ENCODE data around the gene NEDD9.
A peak's percentile ranks its signal among the peaks of the same experiment; 100 is the strongest.

The NEDD9 gene

DNA sequence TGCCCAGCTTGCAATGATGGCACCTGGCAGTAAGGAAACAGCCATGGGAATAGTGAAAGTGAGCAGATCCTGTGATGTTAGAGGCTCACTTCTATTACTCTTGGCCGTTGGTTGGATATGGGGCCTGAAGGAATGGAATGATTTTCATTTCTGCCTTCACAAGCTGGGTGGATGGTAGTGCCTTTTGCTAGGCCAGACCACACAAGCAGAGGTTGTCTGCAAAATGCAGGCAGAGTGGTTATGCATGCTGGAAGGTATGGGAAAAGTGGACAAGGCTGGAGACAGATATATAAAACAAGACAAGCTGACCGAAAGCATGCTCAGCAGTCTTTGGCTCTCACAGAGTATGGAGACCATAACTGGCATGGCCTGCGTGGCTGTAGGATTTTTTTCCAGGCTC, 70.2 kb downstream of the NEDD9 start:
- no peaks in the 10 kb centered on the region for H3K9me3 Mint-ChIP-seq
- H3K4me1 Mint-ChIP-seq = no peaks in the 10 kb centered on the region
- no peaks in the 10 kb centered on the region for H3K27me3 Mint-ChIP-seq
- H3K4me3 Mint-ChIP-seq = no peak overlapping the region
- DNase-seq (ENCODE audit: low spot score in 2 of 2) (no peak), ATAC-seq (ENCODE audit: low read depth) (no peak)
- H3K27ac Mint-ChIP-seq = no peak overlapping the region
- H3K36me3 Mint-ChIP-seq = no peaks in the 10 kb centered on the region

DNA sequence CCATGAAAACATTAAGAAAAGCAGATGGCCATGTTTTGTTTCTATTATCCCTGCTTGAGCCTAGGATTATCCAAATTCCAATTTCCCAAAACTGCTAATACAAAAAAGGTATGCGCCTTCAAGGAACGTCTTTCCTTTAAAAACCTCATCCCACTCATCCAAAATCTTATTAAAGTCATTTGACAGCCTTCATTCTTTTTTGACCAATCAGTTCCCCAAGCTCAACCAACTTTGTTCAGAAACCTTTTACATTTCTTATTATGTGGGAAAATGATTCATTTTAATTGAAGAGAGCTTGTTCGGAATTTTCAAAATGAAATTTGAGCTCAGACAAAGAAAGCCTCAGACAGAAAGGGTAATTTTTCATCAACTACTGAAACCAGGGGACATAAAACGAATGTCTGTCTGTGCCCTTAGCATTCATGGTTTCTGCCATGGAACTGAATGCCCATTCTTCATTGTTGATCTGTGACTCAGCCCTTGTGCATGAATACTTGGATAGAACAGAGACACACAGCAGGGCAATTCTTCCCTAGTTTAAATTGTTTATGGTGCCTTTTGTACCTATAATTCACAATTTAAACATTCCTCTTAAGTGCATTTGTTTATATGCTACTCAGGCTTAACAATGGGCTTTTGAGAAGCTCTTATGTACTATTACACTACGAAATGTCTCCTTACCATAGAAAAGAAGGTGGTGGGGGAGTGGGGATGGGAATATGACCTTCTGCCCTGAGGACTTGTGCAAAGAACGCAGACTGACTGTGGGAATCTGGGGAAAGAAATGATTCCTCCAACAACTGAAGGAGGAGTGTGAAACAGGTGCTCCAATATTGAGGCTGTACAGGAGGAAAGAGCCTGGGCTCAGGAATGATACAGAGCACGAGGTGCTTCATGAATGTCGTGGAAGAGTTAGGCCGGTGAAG, 71.2 kb downstream of the NEDD9 start:
- Mint-ChIP-seq H3K4me3 (no peak overlapping the region), H3K4me1 (no peaks in the 10 kb centered on the region), H3K27ac (no peak overlapping the region), H3K9me3 (no peaks in the 10 kb centered on the region), H3K36me3 (no peaks in the 10 kb centered on the region), H3K27me3 (no peaks in the 10 kb centered on the region)
- no peak for DNase-seq (ENCODE audit: low spot score in 2 of 2)
- no peak for ATAC-seq (ENCODE audit: low read depth)

DNA sequence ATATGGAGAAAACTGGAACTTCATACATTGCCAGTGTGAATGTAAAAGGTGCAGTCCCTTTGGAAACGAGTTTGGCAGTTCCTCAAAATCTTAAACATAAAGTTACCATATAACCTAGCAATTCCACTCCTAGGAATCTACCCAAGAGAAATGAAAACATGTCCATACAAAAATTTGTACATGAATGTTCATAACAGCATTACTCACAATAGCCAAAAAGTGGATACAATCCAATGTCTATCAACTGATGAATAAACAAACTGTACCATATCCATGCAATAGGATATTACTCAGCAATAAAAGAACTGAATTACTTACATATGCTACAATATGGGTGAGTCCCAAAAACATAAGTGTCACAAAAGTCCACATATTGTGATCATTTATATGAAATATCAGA, 72.3 kb downstream of the NEDD9 start:
- Mint-ChIP-seq H3K27ac (no peak overlapping the region), H3K36me3 (no peaks in the 10 kb centered on the region), H3K4me1 (no peaks in the 10 kb centered on the region), H3K27me3 (no peaks in the 10 kb centered on the region), H3K4me3 (no peak overlapping the region), H3K9me3 (no peaks in the 10 kb centered on the region)
- DNase-seq (ENCODE audit: low spot score in 2 of 2) (no peak), ATAC-seq (ENCODE audit: low read depth) (no peak)

DNA sequence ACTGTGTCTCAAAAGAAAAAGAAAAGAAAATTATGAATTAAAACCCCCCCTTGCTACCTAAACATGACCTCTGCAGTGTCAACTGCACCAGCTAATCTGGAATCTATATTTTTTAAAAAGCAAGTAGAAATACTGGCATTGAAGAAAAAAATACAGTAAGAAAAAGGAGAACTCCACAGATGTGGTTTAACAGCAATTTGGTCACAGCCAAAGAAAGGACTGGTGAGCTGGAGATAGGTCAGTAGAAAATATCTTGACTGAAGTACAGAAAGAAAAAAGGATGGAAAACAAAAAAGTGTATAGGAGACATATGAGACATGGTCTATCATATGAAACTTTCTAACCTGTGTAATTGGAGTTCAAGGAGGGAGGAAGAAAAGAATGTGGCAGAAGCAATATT, 76.9 kb downstream of the NEDD9 start:
- Mint-ChIP-seq H3K27ac (no peak overlapping the region), H3K4me3 (no peak overlapping the region), H3K9me3 (no peaks in the 10 kb centered on the region)

DNA sequence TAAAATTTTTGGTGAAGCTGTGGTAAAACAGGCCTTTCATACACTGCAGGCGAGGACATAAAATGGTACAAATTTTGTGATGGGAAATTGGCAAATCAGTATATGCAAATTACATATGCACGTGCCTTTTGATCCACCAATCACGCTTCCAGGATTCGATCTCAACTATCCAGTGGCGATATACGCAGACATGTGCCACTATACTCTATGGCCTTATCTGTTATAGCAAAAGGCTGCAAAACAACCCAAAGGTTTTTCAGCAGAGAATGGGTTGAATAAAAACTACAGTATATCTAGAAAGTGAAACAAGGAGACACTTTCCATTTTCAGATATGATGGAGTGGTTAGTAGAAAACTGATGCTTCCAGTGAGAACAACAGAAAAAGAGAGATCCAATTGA, 79.0 kb downstream of the NEDD9 start:
- H3K27me3 Mint-ChIP-seq = peaks cover 2% of the 10 kb centered on the region
- H3K4me3 Mint-ChIP-seq = peak overlapping the region; percentile 89
- peaks cover 9% of the 10 kb centered on the region for H3K4me1 Mint-ChIP-seq
- peaks cover 2% of the 10 kb centered on the region for H3K36me3 Mint-ChIP-seq
- no peaks in the 10 kb centered on the region for H3K9me3 Mint-ChIP-seq
- peak overlapping the region; percentile 17 for H3K27ac Mint-ChIP-seq
- DNase-seq (ENCODE audit: low spot score in 2 of 2) (no peak), ATAC-seq (ENCODE audit: low read depth) (no peak)

More for the DNA sequence above, 76.9 kb downstream of the NEDD9 start:
- Mint-ChIP-seq H3K4me1 (peaks cover 9% of the 10 kb centered on the region), H3K36me3 (peaks cover 2% of the 10 kb centered on the region), H3K27me3 (peaks cover 2% of the 10 kb centered on the region)
- ATAC-seq (ENCODE audit: low read depth) (no peak), DNase-seq (ENCODE audit: low spot score in 2 of 2) (no peak)

DNA sequence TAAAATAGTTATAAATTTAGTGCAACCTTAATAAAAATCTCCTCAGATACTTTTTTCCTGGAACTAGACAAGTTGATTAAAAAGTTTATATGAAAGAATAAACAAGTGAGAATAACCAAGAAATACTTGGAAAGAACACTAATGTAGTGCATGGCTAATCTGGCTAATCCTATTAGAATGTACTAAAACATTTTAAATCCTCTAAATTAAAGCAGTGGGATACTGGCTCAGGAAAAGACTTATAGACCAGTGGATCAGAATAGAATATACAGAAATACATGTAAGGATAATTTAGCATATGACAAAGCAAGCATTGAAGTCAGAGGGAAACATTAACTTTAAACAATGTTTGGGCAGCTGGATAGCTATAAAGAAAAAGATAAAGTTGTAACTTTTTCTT, 79.9 kb downstream of the NEDD9 start:
- no peak overlapping the region for H3K4me3 Mint-ChIP-seq
- peaks cover 2% of the 10 kb centered on the region for H3K27me3 Mint-ChIP-seq
- peaks cover 9% of the 10 kb centered on the region for H3K4me1 Mint-ChIP-seq
- no peak for ATAC-seq (ENCODE audit: low read depth)
- H3K9me3 Mint-ChIP-seq = no peaks in the 10 kb centered on the region
- DNase-seq (ENCODE audit: low spot score in 2 of 2) = no peak
- no peak overlapping the region for H3K27ac Mint-ChIP-seq
- peaks cover 2% of the 10 kb centered on the region for H3K36me3 Mint-ChIP-seq

DNA sequence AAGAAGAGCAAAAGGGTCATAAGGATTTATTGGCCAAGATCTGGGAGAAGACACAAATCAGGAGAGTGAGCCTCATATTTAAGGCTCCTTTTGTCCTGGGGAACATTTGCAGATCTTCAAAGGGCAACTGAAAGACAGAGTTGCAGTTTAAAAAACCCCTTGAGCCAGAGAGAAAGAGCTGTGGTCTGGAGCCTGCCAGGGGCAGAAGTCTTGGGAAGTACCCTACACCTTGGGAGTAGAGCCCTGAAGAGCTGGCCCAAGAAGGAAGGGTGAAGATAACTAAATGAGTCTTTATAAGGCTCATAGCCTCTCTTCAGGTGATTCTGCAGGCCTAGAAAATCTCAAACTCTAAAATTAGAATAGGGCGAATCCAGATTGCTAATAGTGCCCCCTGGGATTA, 81.0 kb downstream of the NEDD9 start:
- Mint-ChIP-seq H3K27me3 (peaks cover 2% of the 10 kb centered on the region), H3K4me3 (no peak overlapping the region), H3K36me3 (peaks cover 2% of the 10 kb centered on the region), H3K9me3 (no peaks in the 10 kb centered on the region), H3K4me1 (peaks cover 9% of the 10 kb centered on the region), H3K27ac (no peak overlapping the region)
- no peak for ATAC-seq (ENCODE audit: low read depth)
- no peak for DNase-seq (ENCODE audit: low spot score in 2 of 2)

DNA sequence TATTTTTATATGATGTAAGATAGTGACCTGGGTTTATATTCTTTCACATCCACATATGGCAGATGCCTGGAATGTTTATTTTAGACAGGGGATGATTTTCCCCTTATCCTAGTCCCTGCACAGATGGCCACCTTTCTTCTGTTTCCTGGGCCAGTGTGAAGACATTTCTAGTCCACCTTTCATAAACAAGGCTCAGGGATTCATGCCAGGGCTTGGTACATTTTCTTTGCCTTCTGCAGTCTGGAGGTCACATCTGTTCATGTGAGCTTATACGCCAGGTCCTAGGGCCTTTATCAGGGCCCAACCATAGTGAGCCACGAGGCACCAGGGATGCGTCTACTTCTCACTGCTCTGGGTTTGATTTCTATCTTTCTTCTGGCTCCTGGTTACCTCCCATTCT, 82.9 kb downstream of the NEDD9 start:
- H3K4me1 Mint-ChIP-seq = peaks cover 9% of the 10 kb centered on the region
- no peak overlapping the region for H3K27ac Mint-ChIP-seq
- H3K9me3 Mint-ChIP-seq = no peaks in the 10 kb centered on the region
- peaks cover 2% of the 10 kb centered on the region for H3K27me3 Mint-ChIP-seq
- ATAC-seq (ENCODE audit: low read depth) = no peak
- H3K36me3 Mint-ChIP-seq = peaks cover 2% of the 10 kb centered on the region
- no peak overlapping the region for H3K4me3 Mint-ChIP-seq
- DNase-seq (ENCODE audit: low spot score in 2 of 2) = no peak

DNA sequence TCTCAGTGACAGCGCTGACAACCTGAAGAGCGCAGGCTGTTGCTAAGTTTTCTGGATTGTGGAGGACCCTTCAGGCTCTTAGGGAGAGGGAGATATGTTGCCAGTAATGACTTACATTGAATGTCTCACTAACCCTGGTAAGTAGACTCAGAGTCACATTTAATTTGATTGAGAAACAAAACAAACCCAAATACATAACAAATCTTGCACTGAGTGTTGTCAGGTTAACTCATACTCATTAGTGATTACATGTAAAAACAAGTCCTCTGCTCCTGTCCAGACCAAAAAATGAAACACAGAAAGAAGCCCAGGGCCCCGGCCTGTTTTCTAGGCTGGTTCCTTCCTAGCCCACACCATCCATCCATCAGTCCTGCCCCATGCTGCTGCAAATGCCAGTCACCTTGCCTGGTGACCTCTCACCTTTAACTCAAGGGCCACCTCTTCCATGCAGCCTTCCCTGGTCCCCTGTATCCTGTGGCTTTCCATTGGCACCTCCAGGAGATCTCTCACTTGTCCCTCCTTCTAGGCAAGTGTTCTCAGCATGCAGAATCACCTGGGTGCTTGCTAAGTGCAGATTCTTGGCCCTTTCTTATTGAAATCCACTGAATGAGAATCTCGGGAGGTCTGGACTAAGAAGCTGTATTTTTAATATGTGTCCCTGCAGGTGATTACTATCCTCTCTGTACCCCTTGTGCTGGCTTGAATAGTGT, 86.2 kb downstream of the NEDD9 start:
- H3K36me3 Mint-ChIP-seq = no peaks in the 10 kb centered on the region
- H3K4me3 Mint-ChIP-seq = no peak overlapping the region
- ATAC-seq (ENCODE audit: low read depth) = no peak
- H3K27me3 Mint-ChIP-seq = no peaks in the 10 kb centered on the region
- H3K27ac Mint-ChIP-seq = peak overlapping the region; percentile 2
- H3K9me3 Mint-ChIP-seq = no peaks in the 10 kb centered on the region
- H3K4me1 Mint-ChIP-seq = peaks cover 5% of the 10 kb centered on the region
- no peak for DNase-seq (ENCODE audit: low spot score in 2 of 2)

DNA sequence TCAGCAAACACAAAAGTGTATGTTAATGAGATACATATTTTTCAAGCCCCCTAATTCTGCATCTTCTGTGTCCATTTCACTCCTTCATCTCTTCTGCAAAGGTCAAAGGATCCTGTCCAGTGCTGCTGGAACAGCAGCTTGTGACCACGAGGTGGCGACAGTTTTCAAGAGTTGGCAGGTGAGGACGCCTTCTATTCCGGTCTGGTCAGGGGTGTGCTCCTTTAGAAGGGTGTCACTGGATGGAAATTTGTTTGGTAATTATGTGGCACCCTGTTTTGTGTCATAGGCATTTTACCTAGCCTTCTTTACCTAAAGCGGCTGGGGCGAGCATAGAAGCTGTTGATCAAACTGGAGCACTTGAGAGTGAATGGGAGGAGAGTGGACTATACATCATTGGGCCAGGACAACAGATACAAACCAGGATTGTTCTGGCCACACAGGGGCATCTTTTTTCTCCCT, 88.0 kb downstream of the NEDD9 start:
- Mint-ChIP-seq H3K36me3 (no peaks in the 10 kb centered on the region), H3K27ac (no peak overlapping the region), H3K4me3 (no peak overlapping the region), H3K4me1 (peaks cover 9% of the 10 kb centered on the region), H3K9me3 (no peaks in the 10 kb centered on the region), H3K27me3 (no peaks in the 10 kb centered on the region)
- peak; percentile 64 to 66 for DNase-seq (ENCODE audit: low spot score in 2 of 2)
- peak; percentile 83 for ATAC-seq (ENCODE audit: low read depth)

DNA sequence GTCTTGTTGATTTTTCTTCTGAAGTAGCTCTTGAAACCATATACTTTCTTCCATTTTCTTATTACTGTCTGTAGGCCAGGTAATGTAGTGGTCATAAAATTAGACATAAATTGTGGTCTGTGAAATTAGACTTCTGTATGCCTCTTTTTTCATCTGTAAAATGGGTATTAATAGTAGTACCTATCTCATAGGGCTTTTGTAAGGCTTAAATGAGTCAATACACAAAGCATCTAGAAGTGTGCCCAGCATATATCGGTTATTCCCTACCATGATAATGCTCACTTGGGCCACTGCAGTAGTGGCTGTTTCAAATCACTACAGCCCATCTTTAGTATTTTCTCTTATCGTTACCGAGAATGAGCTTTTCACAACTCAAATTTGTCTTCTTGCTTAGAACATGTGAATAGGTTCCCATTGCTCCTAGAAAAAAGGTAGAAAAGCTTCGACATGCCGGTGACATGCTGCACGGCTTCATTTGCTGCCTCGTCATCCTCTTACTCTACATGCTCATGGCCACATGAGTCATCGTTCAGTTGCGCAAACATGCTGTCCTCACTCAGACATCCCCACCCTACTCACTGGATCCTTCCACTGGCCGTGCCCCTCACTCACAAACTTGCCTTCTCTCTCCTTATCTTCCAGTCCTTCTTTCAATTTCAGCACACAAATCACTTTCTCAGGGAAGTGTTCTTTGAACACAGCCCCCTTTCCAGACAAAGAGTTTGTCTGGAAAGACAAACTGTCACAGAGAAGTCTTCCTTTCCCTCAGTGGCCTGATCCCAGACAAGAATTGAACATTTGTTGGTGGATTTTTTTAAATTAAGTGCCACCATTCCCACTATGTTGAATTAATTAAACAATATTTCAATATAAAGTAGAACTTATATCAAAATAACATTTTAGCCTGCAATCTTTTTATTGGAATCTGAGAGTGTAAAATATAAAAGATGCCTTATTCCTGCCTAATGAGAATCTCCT, 88.8 kb downstream of the NEDD9 start:
- Mint-ChIP-seq H3K4me3 (no peak overlapping the region), H3K4me1 (peaks cover 13% of the 10 kb centered on the region), H3K27me3 (no peaks in the 10 kb centered on the region), H3K27ac (no peak overlapping the region), H3K9me3 (no peaks in the 10 kb centered on the region), H3K36me3 (no peaks in the 10 kb centered on the region)
- DNase-seq (ENCODE audit: low spot score in 2 of 2) (no peak), ATAC-seq (ENCODE audit: low read depth) (no peak)

DNA sequence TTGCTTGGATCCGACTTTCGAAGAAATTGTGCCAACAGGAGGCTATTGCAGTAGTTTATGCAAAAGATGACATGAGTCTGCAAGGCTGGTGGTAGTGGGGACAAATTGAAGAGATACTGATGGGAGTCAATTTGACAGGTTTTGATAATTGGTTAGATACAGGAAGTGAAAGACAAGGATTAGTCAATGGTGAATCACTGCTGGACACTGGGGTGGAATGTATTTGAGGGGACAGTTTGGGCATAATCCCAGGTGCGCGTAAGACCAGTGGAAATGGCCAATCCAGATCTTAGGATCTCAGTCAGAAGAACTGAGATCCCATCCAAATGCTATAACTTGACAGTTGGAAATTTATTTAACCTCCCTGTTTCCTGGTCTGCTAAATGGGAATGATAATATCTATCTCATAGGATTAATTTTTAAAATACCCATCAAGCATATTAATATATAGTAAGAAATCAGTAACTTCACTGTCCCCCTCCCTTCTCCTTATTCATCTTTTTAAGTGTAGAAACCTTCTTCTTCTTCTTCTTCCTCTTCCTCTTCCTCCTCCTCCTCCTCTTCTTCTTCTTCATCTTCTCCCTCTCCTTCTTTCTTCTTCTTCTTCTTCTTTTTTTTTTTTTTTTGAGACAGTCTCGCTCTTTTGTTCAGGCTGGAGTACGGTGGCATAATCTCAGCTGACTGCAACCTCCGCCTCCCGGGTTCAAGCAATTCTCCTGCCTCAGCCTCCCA, 90.0 kb downstream of the NEDD9 start:
- Mint-ChIP-seq H3K9me3 (no peaks in the 10 kb centered on the region), H3K4me1 (peaks cover 13% of the 10 kb centered on the region), H3K27ac (no peak overlapping the region), H3K27me3 (no peaks in the 10 kb centered on the region), H3K36me3 (no peaks in the 10 kb centered on the region), H3K4me3 (no peak overlapping the region)
- ATAC-seq (ENCODE audit: low read depth) (no peak), DNase-seq (ENCODE audit: low spot score in 2 of 2) (no peak)

DNA sequence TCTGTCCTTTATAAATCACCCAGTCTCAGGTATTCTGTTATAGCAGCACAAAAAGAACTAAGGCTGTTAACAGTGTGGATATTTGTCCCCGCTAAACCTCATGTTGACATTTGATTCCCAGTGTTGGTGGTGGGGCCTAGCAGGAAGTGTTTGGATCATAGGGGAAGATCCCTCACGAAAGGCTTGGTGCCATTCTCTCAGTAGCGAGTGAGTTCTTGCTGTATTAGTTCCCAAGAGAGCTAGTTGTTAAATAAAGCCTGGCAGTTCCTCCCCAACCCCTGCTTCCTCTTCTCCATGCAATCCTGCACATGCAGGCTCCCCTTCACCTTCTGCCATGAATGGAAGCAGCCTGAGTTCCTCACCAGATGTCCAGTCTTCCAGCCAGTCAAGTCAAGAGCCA, 91.2 kb downstream of the NEDD9 start:
- Mint-ChIP-seq H3K36me3 (no peaks in the 10 kb centered on the region), H3K27ac (no peak overlapping the region), H3K27me3 (no peaks in the 10 kb centered on the region), H3K4me1 (peaks cover 10% of the 10 kb centered on the region), H3K9me3 (no peaks in the 10 kb centered on the region), H3K4me3 (no peak overlapping the region)
- no peak for ATAC-seq (ENCODE audit: low read depth)
- DNase-seq (ENCODE audit: low spot score in 2 of 2) = no peak
